NT2/D1 (cell line): ENCODE measurements around the gene ZSWIM6.

Source experiments
- SUZ12 ChIP-seq: IDR thresholded peaks from 2 replicates; pipeline ENCODE4 v1.6.1; 2011; ENCODE audit not compliant: insufficient read length, insufficient read depth; ENCODE audit errors: extremely low read depth
- ZNF274 ChIP-seq: IDR thresholded peaks from 2 replicates; pipeline ENCODE4 v1.6.1; 2011; ENCODE audit warnings: mild to moderate bottlenecking, low read depth, low read length

DNA sequence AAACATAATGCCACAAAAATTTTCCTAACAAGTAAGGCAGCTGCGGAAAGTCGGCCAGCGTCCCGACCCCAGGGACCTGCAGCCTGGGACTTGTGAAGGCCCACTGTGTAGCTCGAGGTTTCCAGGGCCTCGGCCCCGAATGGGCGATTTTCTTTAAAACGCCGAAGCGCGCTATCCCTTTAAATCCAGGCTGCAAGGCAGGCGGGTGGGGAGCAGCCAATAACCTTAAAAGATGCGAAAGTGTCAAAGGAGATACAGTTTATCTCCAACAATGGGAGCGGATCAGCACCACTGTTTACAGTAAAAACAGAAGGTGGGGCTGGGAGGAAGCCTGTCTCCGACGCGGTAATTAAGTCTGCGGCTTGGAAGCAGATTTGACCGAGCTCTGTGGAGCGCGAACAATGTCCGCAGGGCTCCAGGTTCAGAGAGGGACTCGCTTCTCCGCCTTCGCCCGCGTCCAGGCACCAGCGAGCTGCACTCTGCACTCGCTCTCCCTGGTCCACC lies 1.7 kb upstream of the ZSWIM6 start:
- TF ChIP-seq SUZ12 (no peak), ZNF274 (no peak)
